GM23338 (cell line): ENCODE results near the gene CNTN5. TPM values are rescaled to one million over a fixed set of nuclear protein-coding genes. Genes with fewer than 3 reads are reported as not detected.

ENCODE experiments used
- ATAC-seq: fragments of 200-7000 bp; cut with Tn5 transposase; 3 replicates; pipeline ENCODE4 v1.9.1; 2020
- DNase-seq: peaks from one replicate; pipeline ENCODE4 v3.0.0-alpha.2; 2015; ENCODE audit warnings: low spot score
- H2AFZ ChIP-seq: fragments of 200-600 bp; sonication (generic); 2 replicates; pipeline ENCODE4 v1.8.0; 2016; ENCODE audit warnings: antibody characterized with exemption, mild to moderate bottlenecking, moderate library complexity
- H3F3A ChIP-seq: fragments of 200-600 bp; sonication (generic); replicated peaks from 2 replicates; pipeline ENCODE4 v1.8.0; 2017; ENCODE audit warnings: antibody characterized with exemption, mixed run types, low read depth
- H3K27ac ChIP-seq: fragments of 200-600 bp; sonication (generic); 2 replicates; pipeline ENCODE4 v1.6.1; 2016; ENCODE audit warnings: low read depth
- H3K27me3 ChIP-seq: fragments of 200-600 bp; sonication (generic); 2 replicates; pipeline ENCODE4 v1.8.0; 2016; ENCODE audit warnings: mild to moderate bottlenecking, mixed run types, moderate library complexity; ENCODE audit not compliant: insufficient read depth
- H3K36me3 ChIP-seq: fragments of 200-600 bp; sonication (generic); 2 replicates; pipeline ENCODE4 v1.8.0; 2016; ENCODE audit warnings: mild to moderate bottlenecking; ENCODE audit not compliant: insufficient read depth
- H3K4me1 ChIP-seq: fragments of 200-600 bp; sonication (generic); 2 replicates; pipeline ENCODE4 v1.8.0; 2016; ENCODE audit warnings: mild to moderate bottlenecking, moderate library complexity; ENCODE audit not compliant: insufficient read depth
- H3K4me2 ChIP-seq: fragments of 200-600 bp; sonication (generic); 2 replicates; pipeline ENCODE4 v1.7.1; 2017; ENCODE audit warnings: mixed run types
- H3K4me3 ChIP-seq: fragments of 200-600 bp; sonication (generic); 2 replicates; pipeline ENCODE4 v1.6.1; 2016; ENCODE audit warnings: mixed run types
- H3K79me2 ChIP-seq: fragments of 200-600 bp; sonication (generic); replicated peaks from 2 replicates; pipeline ENCODE4 v1.8.0; 2017; ENCODE audit warnings: mild to moderate bottlenecking; ENCODE audit not compliant: insufficient read depth
- H3K9me2 ChIP-seq: fragments of 200-600 bp; sonication (generic); 2 replicates; pipeline ENCODE4 v1.8.0; 2017; ENCODE audit not compliant: insufficient read depth
- H4K20me1 ChIP-seq: fragments of 200-600 bp; sonication (generic); replicated peaks from 2 replicates; pipeline ENCODE4 v1.8.0; 2017; ENCODE audit warnings: mild to moderate bottlenecking; ENCODE audit not compliant: insufficient read depth
- H3K27ac Mint-ChIP-seq: 2 replicates; pipeline ENCODE4 v1.8.0; 2020; ENCODE audit warnings: inconsistent platforms, mild to moderate bottlenecking, moderate library complexity, mixed read lengths
- H3K27me3 Mint-ChIP-seq: 3 replicates; pipeline ENCODE4 v1.8.0; 2022; ENCODE audit warnings: low read depth, mild to moderate bottlenecking, moderate library complexity, mixed read lengths, inconsistent platforms; ENCODE audit not compliant: insufficient read depth, poor library complexity
- H3K36me3 Mint-ChIP-seq: 3 replicates; pipeline ENCODE4 v1.8.0; 2021; ENCODE audit warnings: low read depth, mild to moderate bottlenecking, inconsistent platforms, moderate library complexity, mixed read lengths
- H3K4me1 Mint-ChIP-seq: 3 replicates; pipeline ENCODE4 v1.8.0; 2020; ENCODE audit warnings: mild to moderate bottlenecking, inconsistent platforms, mixed read lengths
- H3K4me3 Mint-ChIP-seq: 3 replicates; pipeline ENCODE4 v1.8.0; 2021; ENCODE audit warnings: moderate library complexity, mild to moderate bottlenecking, inconsistent platforms, mixed read lengths
- H3K9me3 Mint-ChIP-seq: 3 replicates; pipeline ENCODE4 v1.8.0; 2020; ENCODE audit warnings: moderate library complexity, mild to moderate bottlenecking, inconsistent platforms, mixed read lengths
- CREB1 ChIP-seq: fragments of 250-450 bp; sonication (Bioruptor Pico); IDR thresholded peaks from 2 replicates; pipeline ENCODE4 v1.5.0; 2020; ENCODE audit warnings: low read depth, mild to moderate bottlenecking, moderate library complexity
- EZH2 ChIP-seq: fragments of 200-600 bp; sonication (generic); IDR thresholded peaks from one replicate; pipeline ENCODE4 v1.8.0; 2017; ENCODE audit warnings: antibody characterized with exemption, mild to moderate bottlenecking, low read depth; ENCODE audit not compliant: unreplicated experiment
- EZH2phosphoT487 ChIP-seq: fragments of 200-600 bp; sonication (generic); IDR thresholded peaks from one replicate; pipeline ENCODE4 v1.8.1; 2018; ENCODE audit warnings: antibody characterized with exemption; ENCODE audit not compliant: unreplicated experiment
- JUNB ChIP-seq: IDR thresholded peaks from one replicate; pipeline ENCODE4 v1.6.1; 2016; ENCODE audit warnings: antibody characterized with exemption; ENCODE audit not compliant: unreplicated experiment
- NANOG ChIP-seq: IDR thresholded peaks from 2 replicates; pipeline ENCODE4 v1.6.1; 2016; ENCODE audit warnings: antibody characterized with exemption, borderline replicate concordance
- POLR2AphosphoS5 ChIP-seq: IDR thresholded peaks from 2 replicates; pipeline ENCODE4 v1.6.1; 2016; ENCODE audit warnings: antibody characterized with exemption, low read depth
- STAT1 ChIP-seq: IDR thresholded peaks from one replicate; pipeline ENCODE4 v1.6.1; 2016; ENCODE audit warnings: antibody characterized with exemption; ENCODE audit not compliant: unreplicated experiment
- ZNF114 ChIP-seq: fragments of 250-450 bp; sonication (Bioruptor Pico); IDR thresholded peaks from 2 replicates; pipeline ENCODE4 v1.5.0; 2020; ENCODE audit warnings: mild to moderate bottlenecking, moderate library complexity
- ZNF331 ChIP-seq: fragments of 250-450 bp; sonication (Bioruptor Pico); IDR thresholded peaks from 2 replicates; pipeline ENCODE4 v1.5.0; 2020; ENCODE audit warnings: low read depth, mild to moderate bottlenecking, moderate library complexity
- polyA plus RNA-seq: library from polyadenylated mRNA; unstranded; fragments of >200 nt; fragmentation: Nextera tagmentation; extraction: Ambion mirVana; gene quantifications from 2 replicates; pipeline ENCODE4 v1.2.1, GENCODE V29; 2016
- total RNA-seq: library from RNA; depleted of rRNA; stranded (reverse); fragments of >200 nt; shearing (Covaris generic); gene quantifications from 2 replicates; pipeline ENCODE4 v1.2.3, GENCODE V29; 2014
- TF ChIP-seq, protein P1 (sequence below), 2 experiments: fragments of 200-600 bp in 1 of 2; sonication (generic) in 1 of 2; conservative IDR thresholded peaks; 2 replicates each; pipeline versions ENCODE4 v1.5.1 to v1.6.1; 2016 to 2017; ENCODE audit warnings: antibody characterized with exemption in 2 of 2, low read depth in 2 of 2, mild to moderate bottlenecking in 2 of 2, moderate library complexity in 1 of 2
- TF ChIP-seq, protein P2 (sequence below): IDR thresholded peaks from one replicate; pipeline ENCODE4 v1.6.1; 2018; ENCODE audit warnings: antibody characterized with exemption; ENCODE audit not compliant: unreplicated experiment
- TF ChIP-seq, protein P3 (sequence below): fragments of 250-450 bp; sonication (Bioruptor Pico); IDR thresholded peaks from 2 replicates; pipeline ENCODE4 v1.5.0; 2020; ENCODE audit warnings: mild to moderate bottlenecking, moderate library complexity

CNTN5 gene
- total and polyA plus RNA-seq, 2 experiments from 2014 or later = not detected

DNA sequence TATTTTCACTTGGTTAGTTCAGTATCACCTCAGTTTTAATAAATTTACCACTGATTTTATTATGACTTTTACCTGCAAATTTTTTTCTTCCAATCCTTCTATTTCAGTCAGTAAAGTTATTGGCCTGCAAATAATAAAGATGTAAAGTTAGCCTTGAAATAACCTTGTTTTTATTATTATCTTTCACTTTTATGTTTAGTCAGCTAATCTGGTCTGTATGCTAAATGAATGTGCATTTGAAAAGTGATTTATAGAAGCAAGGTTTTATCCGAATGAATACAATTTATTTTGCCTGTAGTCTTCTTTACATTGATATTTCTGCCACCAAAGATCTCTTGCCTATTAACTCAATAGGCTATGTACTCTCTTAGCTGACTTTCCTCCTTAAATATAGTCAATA lies 425.7 kb downstream of the CNTN5 start (continued):
- TF ChIP-seq, protein P1, sequence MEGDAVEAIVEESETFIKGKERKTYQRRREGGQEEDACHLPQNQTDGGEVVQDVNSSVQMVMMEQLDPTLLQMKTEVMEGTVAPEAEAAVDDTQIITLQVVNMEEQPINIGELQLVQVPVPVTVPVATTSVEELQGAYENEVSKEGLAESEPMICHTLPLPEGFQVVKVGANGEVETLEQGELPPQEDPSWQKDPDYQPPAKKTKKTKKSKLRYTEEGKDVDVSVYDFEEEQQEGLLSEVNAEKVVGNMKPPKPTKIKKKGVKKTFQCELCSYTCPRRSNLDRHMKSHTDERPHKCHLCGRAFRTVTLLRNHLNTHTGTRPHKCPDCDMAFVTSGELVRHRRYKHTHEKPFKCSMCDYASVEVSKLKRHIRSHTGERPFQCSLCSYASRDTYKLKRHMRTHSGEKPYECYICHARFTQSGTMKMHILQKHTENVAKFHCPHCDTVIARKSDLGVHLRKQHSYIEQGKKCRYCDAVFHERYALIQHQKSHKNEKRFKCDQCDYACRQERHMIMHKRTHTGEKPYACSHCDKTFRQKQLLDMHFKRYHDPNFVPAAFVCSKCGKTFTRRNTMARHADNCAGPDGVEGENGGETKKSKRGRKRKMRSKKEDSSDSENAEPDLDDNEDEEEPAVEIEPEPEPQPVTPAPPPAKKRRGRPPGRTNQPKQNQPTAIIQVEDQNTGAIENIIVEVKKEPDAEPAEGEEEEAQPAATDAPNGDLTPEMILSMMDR (conservative IDR thresholded peaks at IDR 0.05; ENCODE audit: low read depth in 2 of 2) = no peak
- TF ChIP-seq, protein P2, sequence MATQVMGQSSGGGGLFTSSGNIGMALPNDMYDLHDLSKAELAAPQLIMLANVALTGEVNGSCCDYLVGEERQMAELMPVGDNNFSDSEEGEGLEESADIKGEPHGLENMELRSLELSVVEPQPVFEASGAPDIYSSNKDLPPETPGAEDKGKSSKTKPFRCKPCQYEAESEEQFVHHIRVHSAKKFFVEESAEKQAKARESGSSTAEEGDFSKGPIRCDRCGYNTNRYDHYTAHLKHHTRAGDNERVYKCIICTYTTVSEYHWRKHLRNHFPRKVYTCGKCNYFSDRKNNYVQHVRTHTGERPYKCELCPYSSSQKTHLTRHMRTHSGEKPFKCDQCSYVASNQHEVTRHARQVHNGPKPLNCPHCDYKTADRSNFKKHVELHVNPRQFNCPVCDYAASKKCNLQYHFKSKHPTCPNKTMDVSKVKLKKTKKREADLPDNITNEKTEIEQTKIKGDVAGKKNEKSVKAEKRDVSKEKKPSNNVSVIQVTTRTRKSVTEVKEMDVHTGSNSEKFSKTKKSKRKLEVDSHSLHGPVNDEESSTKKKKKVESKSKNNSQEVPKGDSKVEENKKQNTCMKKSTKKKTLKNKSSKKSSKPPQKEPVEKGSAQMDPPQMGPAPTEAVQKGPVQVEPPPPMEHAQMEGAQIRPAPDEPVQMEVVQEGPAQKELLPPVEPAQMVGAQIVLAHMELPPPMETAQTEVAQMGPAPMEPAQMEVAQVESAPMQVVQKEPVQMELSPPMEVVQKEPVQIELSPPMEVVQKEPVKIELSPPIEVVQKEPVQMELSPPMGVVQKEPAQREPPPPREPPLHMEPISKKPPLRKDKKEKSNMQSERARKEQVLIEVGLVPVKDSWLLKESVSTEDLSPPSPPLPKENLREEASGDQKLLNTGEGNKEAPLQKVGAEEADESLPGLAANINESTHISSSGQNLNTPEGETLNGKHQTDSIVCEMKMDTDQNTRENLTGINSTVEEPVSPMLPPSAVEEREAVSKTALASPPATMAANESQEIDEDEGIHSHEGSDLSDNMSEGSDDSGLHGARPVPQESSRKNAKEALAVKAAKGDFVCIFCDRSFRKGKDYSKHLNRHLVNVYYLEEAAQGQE = no peak
- no peak for TF ChIP-seq POLR2AphosphoS5
- TF ChIP-seq EZH2 = no peak
- TF ChIP-seq NANOG = no peak
- no peak for TF ChIP-seq EZH2phosphoT487
- no peak for TF ChIP-seq JUNB
- TF ChIP-seq ZNF114 (CRISPR knock-in tag) = no peak
- TF ChIP-seq STAT1 = no peak
- no peak for TF ChIP-seq ZNF331

DNA sequence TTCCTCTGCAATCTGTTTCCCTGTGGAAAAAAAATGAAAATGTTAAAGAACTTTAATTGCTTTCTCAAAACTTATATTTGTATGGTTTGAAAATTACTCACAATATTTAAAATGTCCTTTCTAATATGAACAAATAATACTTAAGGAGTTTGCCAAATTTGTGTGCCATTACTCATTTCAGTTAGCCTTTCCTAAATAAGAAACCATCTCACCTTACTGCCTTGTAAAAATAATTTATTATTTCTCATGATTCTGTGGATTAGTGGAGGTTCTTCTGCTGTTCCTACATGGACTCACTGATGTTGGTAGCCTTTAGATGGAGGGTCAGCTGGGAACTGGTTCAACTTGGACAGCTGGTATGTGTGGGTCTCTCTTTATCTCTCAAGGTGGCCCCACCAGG lies 428.6 kb downstream of the CNTN5 start:
- H3K36me3 Mint-ChIP-seq = no peaks in the 10 kb centered on the region
- no peaks in the 10 kb centered on the region for H3K9me3 Mint-ChIP-seq
- Histone ChIP-seq H3F3A (no peaks in the 10 kb centered on the region), H3K4me1 (no peaks in the 10 kb centered on the region), H3K9me2 (no peaks in the 10 kb centered on the region), H3K4me2 (no peak overlapping the region), H3K27me3 (no peaks in the 10 kb centered on the region), H3K4me3 (no peak overlapping the region), H4K20me1 (no peaks in the 10 kb centered on the region), H3K79me2 (no peaks in the 10 kb centered on the region), H3K27ac (no peak overlapping the region), H2AFZ (no peak overlapping the region), H3K36me3 (no peaks in the 10 kb centered on the region)
- H3K4me1 Mint-ChIP-seq = no peaks in the 10 kb centered on the region
- H3K27me3 Mint-ChIP-seq = peaks cover 3% of the 10 kb centered on the region
- ATAC-seq = no peak
- H3K27ac Mint-ChIP-seq = no peak overlapping the region
- no peak for DNase-seq
- no peak overlapping the region for H3K4me3 Mint-ChIP-seq
- TF ChIP-seq EZH2phosphoT487 (no peak), ZNF331 (no peak), NANOG (no peak), EZH2 (no peak), JUNB (no peak), CREB1 (CRISPR knock-in tag) (no peak)
- TF ChIP-seq, protein P3, sequence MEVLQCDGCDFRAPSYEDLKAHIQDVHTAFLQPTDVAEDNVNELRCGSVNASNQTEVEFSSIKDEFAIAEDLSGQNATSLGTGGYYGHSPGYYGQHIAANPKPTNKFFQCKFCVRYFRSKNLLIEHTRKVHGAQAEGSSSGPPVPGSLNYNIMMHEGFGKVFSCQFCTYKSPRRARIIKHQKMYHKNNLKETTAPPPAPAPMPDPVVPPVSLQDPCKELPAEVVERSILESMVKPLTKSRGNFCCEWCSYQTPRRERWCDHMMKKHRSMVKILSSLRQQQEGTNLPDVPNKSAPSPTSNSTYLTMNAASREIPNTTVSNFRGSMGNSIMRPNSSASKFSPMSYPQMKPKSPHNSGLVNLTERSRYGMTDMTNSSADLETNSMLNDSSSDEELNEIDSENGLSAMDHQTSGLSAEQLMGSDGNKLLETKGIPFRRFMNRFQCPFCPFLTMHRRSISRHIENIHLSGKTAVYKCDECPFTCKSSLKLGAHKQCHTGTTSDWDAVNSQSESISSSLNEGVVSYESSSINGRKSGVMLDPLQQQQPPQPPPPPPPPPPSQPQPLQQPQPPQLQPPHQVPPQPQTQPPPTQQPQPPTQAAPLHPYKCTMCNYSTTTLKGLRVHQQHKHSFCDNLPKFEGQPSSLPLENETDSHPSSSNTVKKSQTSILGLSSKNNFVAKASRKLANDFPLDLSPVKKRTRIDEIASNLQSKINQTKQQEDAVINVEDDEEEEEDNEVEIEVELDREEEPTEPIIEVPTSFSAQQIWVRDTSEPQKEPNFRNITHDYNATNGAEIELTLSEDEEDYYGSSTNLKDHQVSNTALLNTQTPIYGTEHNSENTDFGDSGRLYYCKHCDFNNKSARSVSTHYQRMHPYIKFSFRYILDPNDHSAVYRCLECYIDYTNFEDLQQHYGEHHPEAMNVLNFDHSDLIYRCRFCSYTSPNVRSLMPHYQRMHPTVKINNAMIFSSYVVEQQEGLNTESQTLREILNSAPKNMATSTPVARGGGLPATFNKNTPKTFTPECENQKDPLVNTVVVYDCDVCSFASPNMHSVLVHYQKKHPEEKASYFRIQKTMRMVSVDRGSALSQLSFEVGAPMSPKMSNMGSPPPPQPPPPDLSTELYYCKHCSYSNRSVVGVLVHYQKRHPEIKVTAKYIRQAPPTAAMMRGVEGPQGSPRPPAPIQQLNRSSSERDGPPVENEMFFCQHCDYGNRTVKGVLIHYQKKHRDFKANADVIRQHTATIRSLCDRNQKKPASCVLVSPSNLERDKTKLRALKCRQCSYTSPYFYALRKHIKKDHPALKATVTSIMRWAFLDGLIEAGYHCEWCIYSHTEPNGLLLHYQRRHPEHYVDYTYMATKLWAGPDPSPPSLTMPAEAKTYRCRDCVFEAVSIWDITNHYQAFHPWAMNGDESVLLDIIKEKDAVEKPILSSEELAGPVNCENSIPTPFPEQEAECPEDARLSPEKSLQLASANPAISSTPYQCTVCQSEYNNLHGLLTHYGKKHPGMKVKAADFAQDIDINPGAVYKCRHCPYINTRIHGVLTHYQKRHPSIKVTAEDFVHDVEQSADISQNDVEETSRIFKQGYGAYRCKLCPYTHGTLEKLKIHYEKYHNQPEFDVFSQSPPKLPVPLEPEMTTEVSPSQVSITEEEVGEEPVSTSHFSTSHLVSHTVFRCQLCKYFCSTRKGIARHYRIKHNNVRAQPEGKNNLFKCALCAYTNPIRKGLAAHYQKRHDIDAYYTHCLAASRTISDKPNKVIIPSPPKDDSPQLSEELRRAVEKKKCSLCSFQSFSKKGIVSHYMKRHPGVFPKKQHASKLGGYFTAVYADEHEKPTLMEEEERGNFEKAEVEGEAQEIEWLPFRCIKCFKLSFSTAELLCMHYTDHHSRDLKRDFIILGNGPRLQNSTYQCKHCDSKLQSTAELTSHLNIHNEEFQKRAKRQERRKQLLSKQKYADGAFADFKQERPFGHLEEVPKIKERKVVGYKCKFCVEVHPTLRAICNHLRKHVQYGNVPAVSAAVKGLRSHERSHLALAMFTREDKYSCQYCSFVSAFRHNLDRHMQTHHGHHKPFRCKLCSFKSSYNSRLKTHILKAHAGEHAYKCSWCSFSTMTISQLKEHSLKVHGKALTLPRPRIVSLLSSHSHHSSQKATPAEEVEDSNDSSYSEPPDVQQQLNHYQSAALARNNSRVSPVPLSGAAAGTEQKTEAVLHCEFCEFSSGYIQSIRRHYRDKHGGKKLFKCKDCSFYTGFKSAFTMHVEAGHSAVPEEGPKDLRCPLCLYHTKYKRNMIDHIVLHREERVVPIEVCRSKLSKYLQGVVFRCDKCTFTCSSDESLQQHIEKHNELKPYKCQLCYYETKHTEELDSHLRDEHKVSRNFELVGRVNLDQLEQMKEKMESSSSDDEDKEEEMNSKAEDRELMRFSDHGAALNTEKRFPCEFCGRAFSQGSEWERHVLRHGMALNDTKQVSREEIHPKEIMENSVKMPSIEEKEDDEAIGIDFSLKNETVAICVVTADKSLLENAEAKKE = no peak
- TF ChIP-seq, protein P1 (conservative IDR thresholded peaks at IDR 0.05; ENCODE audit: low read depth in 2 of 2) = no peak
